HEK293T (cell line): ENCODE results near the gene IRS1.

Source experiments
- ARNT ChIP-seq: fragments of 450-650 bp; IDR thresholded peaks from 2 replicates; pipeline ENCODE4 v1.6.1; 2017; ENCODE audit warnings: mild to moderate bottlenecking
- ELF4 ChIP-seq: fragments of 450-650 bp; IDR thresholded peaks from 2 replicates; pipeline ENCODE4 v1.6.1; 2017; ENCODE audit warnings: antibody characterized with exemption
- FOXM1 ChIP-seq: fragments of 450-650 bp; IDR thresholded peaks from 2 replicates; pipeline ENCODE4 v1.6.1; 2017; ENCODE audit warnings: mild to moderate bottlenecking, borderline replicate concordance
- L3MBTL2 ChIP-seq: fragments of 450-650 bp; conservative IDR thresholded peaks from 2 replicates; pipeline ENCODE4 v1.6.1; 2016; ENCODE audit warnings: mild to moderate bottlenecking
- PKNOX1 ChIP-seq: fragments of 450-650 bp; IDR thresholded peaks from 2 replicates; pipeline ENCODE4 v1.6.1; 2016
- SP1 ChIP-seq: fragments of 450-650 bp; IDR thresholded peaks from 2 replicates; pipeline ENCODE4 v1.6.1; 2017
- SUZ12 ChIP-seq: fragments of 450-650 bp; IDR thresholded peaks from 2 replicates; pipeline ENCODE4 v1.6.1; 2016; ENCODE audit warnings: mild to moderate bottlenecking
- TARDBP ChIP-seq: fragments of 450-650 bp; IDR thresholded peaks from 2 replicates; pipeline ENCODE4 v1.6.1; 2016
- ZNF384 ChIP-seq: fragments of 450-650 bp; IDR thresholded peaks from 2 replicates; pipeline ENCODE4 v1.6.1; 2016

GRCh38 chr2:226788881-226789490 is 10.6 kb downstream of the IRS1 start:
- TF ChIP-seq PKNOX1: no peak
- TF ChIP-seq SUZ12: no peak
- no peak for TF ChIP-seq ARNT
- TF ChIP-seq ZNF384: no peak
- TF ChIP-seq TARDBP: no peak
- no peak for TF ChIP-seq L3MBTL2
- TF ChIP-seq FOXM1: no peak
- no peak for TF ChIP-seq SP1
- no peak for TF ChIP-seq ELF4
